GM06990 (cell line): ENCODE results near the gene WNT1.

Source experiments
- DNase-seq: peaks from one replicate; pipeline ENCODE4 v3.0.0-alpha.2; 2011; ENCODE audit not compliant: insufficient read length; ENCODE audit errors: extremely low read depth
- H3K27me3 ChIP-seq: replicated peaks from 2 replicates; pipeline ENCODE4 v1.6.0; 2011; ENCODE audit warnings: low read length; ENCODE audit not compliant: control insufficient read depth, insufficient read depth
- H3K36me3 ChIP-seq: 2 replicates; pipeline ENCODE4 v1.5.1; 2011; ENCODE audit warnings: low read length; ENCODE audit not compliant: control insufficient read depth, insufficient read depth
- H3K4me3 ChIP-seq: replicated peaks from 2 replicates; pipeline ENCODE4 v1.5.1; 2011; ENCODE audit warnings: low read depth, mild to moderate bottlenecking, control low read depth, low read length
- TF ChIP-seq, protein P1 (sequence below): IDR thresholded peaks from 2 replicates; pipeline ENCODE4 v1.5.1; 2011; ENCODE audit warnings: low read length, control low read depth, mild to moderate bottlenecking, inconsistent platforms; ENCODE audit not compliant: insufficient read depth, poor library complexity, severe bottlenecking

WNT1 gene

GRCh38 chr12:48961331-48961730 lies 16.8 kb upstream of the WNT1 start:
- Histone ChIP-seq H3K4me3 (no peak overlapping the region), H3K36me3 (no peaks in the 10 kb centered on the region), H3K27me3 (no peaks in the 10 kb centered on the region)
- TF ChIP-seq, protein P1, sequence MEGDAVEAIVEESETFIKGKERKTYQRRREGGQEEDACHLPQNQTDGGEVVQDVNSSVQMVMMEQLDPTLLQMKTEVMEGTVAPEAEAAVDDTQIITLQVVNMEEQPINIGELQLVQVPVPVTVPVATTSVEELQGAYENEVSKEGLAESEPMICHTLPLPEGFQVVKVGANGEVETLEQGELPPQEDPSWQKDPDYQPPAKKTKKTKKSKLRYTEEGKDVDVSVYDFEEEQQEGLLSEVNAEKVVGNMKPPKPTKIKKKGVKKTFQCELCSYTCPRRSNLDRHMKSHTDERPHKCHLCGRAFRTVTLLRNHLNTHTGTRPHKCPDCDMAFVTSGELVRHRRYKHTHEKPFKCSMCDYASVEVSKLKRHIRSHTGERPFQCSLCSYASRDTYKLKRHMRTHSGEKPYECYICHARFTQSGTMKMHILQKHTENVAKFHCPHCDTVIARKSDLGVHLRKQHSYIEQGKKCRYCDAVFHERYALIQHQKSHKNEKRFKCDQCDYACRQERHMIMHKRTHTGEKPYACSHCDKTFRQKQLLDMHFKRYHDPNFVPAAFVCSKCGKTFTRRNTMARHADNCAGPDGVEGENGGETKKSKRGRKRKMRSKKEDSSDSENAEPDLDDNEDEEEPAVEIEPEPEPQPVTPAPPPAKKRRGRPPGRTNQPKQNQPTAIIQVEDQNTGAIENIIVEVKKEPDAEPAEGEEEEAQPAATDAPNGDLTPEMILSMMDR: no peak
- DNase-seq: no peak

DNA sequence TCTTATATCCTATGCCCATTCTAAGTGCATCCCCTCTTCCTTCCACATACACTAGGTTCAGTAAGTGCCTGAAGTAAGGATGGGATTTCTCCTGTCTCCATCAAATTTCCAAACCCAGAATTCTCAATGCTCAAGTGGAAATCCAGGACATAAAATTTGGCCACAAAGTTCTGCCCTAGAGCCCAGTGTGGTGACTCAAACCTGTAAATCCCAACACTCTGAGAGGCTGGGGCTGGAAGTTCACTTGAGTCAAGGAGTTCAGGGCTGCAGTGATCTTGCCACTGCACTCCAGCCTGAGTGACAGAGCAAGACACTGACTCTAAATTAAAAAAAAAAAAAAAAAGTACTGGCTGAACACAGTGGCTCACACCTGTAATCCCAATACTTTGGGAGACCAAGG lies 16.3 kb upstream of the WNT1 start:
- Histone ChIP-seq H3K36me3 (no peaks in the 10 kb centered on the region), H3K27me3 (no peaks in the 10 kb centered on the region), H3K4me3 (no peak overlapping the region)
- TF ChIP-seq, protein P1: no peak
- DNase-seq: no peak

DNA sequence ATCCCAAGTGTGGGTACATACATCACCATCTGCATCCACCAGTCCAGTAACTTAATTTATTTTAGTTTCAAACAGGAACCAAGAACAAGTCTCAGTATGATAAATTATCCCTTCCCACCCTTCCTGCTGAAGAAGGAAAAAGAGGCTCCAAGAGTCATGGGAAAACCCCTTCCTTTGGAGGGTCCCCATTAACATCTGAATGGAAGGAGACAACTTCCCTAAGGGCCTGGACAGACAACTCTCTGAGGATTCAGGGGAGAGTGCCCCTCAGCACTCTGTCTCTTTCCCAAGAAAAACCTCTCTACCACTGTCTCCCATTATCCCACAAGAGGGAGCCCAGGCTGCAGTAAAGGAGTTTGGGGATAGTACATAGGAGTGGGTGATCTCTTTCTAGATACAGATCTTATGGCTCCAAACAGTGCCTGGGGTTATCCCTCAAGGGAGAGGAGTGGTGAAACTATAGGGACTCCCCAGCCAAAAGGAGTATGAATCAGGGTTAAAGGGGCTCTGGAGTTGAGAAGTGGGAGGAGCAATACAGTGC lies 12.8 kb upstream of the WNT1 start:
- Histone ChIP-seq H3K4me3 (no peak overlapping the region), H3K27me3 (no peaks in the 10 kb centered on the region; the same call in 1 of the 2 replicates), H3K36me3 (no peaks in the 10 kb centered on the region)
- DNase-seq: no peak
- TF ChIP-seq, protein P1: no peak

DNA sequence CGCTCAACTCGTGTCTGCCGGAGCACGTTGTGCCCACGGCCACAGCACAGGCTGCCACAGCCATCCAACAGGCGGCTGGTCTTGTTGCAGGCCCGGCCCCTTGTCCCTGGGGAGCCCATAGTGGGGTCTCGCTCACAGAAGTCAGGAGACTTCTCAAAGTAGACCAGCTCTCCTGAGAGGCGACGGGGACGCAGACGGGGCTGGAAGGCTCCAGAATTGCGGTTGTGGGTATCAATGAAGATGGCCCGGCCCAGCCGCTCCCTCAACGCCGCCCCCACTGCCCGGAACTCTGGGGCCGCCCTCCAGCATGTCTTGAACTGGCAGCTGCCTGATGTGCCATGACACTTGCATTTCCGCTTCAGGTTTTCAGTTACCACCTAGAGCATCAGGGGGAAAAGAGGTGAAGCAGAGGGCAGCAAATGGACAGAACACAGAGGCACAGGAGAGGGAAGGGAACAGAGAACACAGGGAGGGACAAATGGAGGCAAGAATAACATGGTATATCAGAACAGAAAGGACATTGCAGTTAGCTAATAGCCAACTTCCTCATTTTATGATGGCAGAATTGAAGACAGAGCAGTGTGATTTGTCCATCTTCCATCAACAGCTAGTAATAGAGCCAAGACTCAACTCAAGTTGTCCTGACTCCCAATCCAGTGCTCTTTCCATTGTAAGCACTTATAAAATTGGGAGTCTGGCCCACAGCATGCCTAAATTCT lies 11.8 kb upstream of the WNT1 start:
- TF ChIP-seq, protein P1: no peak
- H3K36me3 ChIP-seq: no peaks in the 10 kb centered on the region
- DNase-seq: peak; percentile 53
- H3K27me3 ChIP-seq: peaks cover 5% of the 10 kb centered on the region
- H3K4me3 ChIP-seq: no peak overlapping the region

- H3K4me3 ChIP-seq: no peak overlapping the region
- no peaks in the 10 kb centered on the region for H3K36me3 ChIP-seq
- TF ChIP-seq, protein P1: no peak
- no peak for DNase-seq
- peaks cover 8% of the 10 kb centered on the region for H3K27me3 ChIP-seq
Observed at GRCh38 chr12:48967991-48968390, 10.1 kb upstream of the WNT1 start.
